Endothelial cell of umbilical vein (primary cell): ENCODE data around the gene CYP11A1. TPM values are rescaled to one million over a fixed set of nuclear protein-coding genes. Genes with fewer than 3 reads are reported as not detected.

Experiments used
- BruUV-seq: library from RNA; stranded (reverse); fragments of 400-500 nt; replicated peaks from 2 replicates; lab custom pipeline; 2021; lab: Mats Ljungman, UMichigan
- CTCF ChIA-PET: fragments of 300-600, 350-600 bp; sonication (Branson Sonifier 250); formaldehyde crosslinking; loops from one replicate; lab custom pipeline; 2021; ENCODE audit warnings: antibody characterized with exemption, inconsistent platforms; lab: Charles Lee
- POLR2A ChIA-PET: fragments of 300-600, 350-600 bp; sonication (Branson Sonifier 250); formaldehyde crosslinking; loops from one replicate; lab custom pipeline; 2021; ENCODE audit warnings: antibody characterized with exemption, inconsistent platforms; lab: Charles Lee
- DNase-seq: peaks from one replicate; pipeline ENCODE4 v3.0.0-alpha.2; 2011; ENCODE audit warnings: low read depth, low spot score
- FAIRE-seq: peaks from 2 replicates; lab custom pipeline; 2011; peaks lifted over from hg19 to GRCh38; lab: Jason Lieb, UNC
- H2AFZ ChIP-seq: 2 replicates; pipeline ENCODE4 v1.6.0; 2012; ENCODE audit warnings: low read depth, low read length, control low read depth, inconsistent platforms
- H3K27ac ChIP-seq: 2 replicates; pipeline ENCODE4 v1.5.1; 2011; ENCODE audit warnings: low read depth, mild to moderate bottlenecking, control low read depth, low read length, moderate library complexity; ENCODE audit not compliant: insufficient read depth
- H3K27me3 ChIP-seq, 2 experiments: 2 replicates each; pipeline versions ENCODE4 v1.6.0 to v1.6.1; 2011; ENCODE audit warnings: low read length in 2 of 2, mixed read lengths in 1 of 2; ENCODE audit not compliant: control insufficient read depth in 2 of 2, insufficient read depth in 2 of 2
- H3K36me3 ChIP-seq, 2 experiments: 2 replicates in 1 of 2; 3 replicates in 1 of 2; pipeline ENCODE4 v1.5.1; 2011; ENCODE audit warnings: low read length in 2 of 2, mild to moderate bottlenecking in 1 of 2, moderate library complexity in 1 of 2; ENCODE audit not compliant: control insufficient read depth in 2 of 2, insufficient read depth in 2 of 2; ENCODE audit errors: extremely low read depth in 1 of 2
- H3K4me1 ChIP-seq: 3 replicates; pipeline ENCODE4 v1.5.1; 2011; ENCODE audit warnings: mild to moderate bottlenecking, low read length; ENCODE audit not compliant: control insufficient read depth, insufficient read depth; ENCODE audit errors: extremely low read depth
- H3K4me2 ChIP-seq: 2 replicates; pipeline ENCODE4 v1.6.1; 2011; ENCODE audit warnings: low read length, control low read depth, mixed read lengths; ENCODE audit not compliant: insufficient read depth
- H3K4me3 ChIP-seq, 3 experiments: fragments of 200-600 bp in 1 of 3; sonication (generic), shearing (Covaris generic) in 1 of 3; replicated peaks in 1 of 3; 2 replicates each; pipeline ENCODE4 v1.5.1; 2011 to 2016; ENCODE audit warnings: control low read depth in 3 of 3, low read length in 3 of 3, mild to moderate bottlenecking in 2 of 3, inconsistent platforms in 1 of 3, low read depth in 1 of 3, moderate library complexity in 1 of 3; ENCODE audit not compliant: insufficient read depth in 1 of 3
- H3K79me2 ChIP-seq: 2 replicates; pipeline ENCODE4 v1.6.0; 2012; ENCODE audit warnings: low read length, inconsistent platforms; ENCODE audit not compliant: control insufficient read depth, insufficient read depth
- H3K9ac ChIP-seq: replicated peaks from 2 replicates; pipeline ENCODE3; 2011; ENCODE audit warnings: low read length, control low read depth; ENCODE audit not compliant: insufficient read depth; ENCODE audit errors: extremely low read depth
- H3K9me1 ChIP-seq: replicated peaks from 3 replicates; pipeline ENCODE4 v1.6.0; 2011; ENCODE audit warnings: mild to moderate bottlenecking, low read length; ENCODE audit not compliant: control insufficient read depth, insufficient read depth; ENCODE audit errors: extremely low read depth
- H3K9me3 ChIP-seq: replicated peaks from 2 replicates; pipeline ENCODE4 v1.5.1; 2012; ENCODE audit warnings: low read length, inconsistent platforms; ENCODE audit not compliant: control insufficient read depth, insufficient read depth
- H4K20me1 ChIP-seq: replicated peaks from 2 replicates; pipeline ENCODE3; 2011; ENCODE audit warnings: mild to moderate bottlenecking, low read length; ENCODE audit not compliant: control insufficient read depth, insufficient read depth; ENCODE audit errors: extremely low read depth
- CTCF ChIP-seq, 2 donors: IDR thresholded peaks; 1 replicate in 1 of 2; 2 replicates in 1 of 2; pipeline ENCODE4 v1.5.1; 2011; ENCODE audit warnings: low read length in 2 of 2, mild to moderate bottlenecking in 2 of 2, moderate library complexity in 2 of 2, control low read depth in 1 of 2, inconsistent platforms in 1 of 2, low read depth in 1 of 2; ENCODE audit not compliant: insufficient read depth in 1 of 2; ENCODE audit errors: extremely low read depth in 1 of 2
- EZH2 ChIP-seq: IDR thresholded peaks from 2 replicates; pipeline ENCODE4 v1.6.1; 2012; ENCODE audit warnings: borderline replicate concordance, low read depth, mild to moderate bottlenecking, moderate library complexity, low read length, inconsistent platforms; ENCODE audit not compliant: severe bottlenecking
- FOS ChIP-seq: IDR thresholded peaks from 2 replicates; pipeline ENCODE4 v1.6.1; 2011; ENCODE audit warnings: mild to moderate bottlenecking, low read length, moderate library complexity, borderline replicate concordance; ENCODE audit not compliant: insufficient read depth
- GATA2 ChIP-seq: IDR thresholded peaks from 2 replicates; pipeline ENCODE4 v1.7.0; 2011; ENCODE audit warnings: low read depth, mild to moderate bottlenecking, moderate library complexity, mixed read lengths, low read length; ENCODE audit not compliant: insufficient read length, insufficient read depth
- JUN ChIP-seq: IDR thresholded peaks from 2 replicates; pipeline ENCODE4 v1.6.1; 2011; ENCODE audit warnings: borderline replicate concordance, low read depth; ENCODE audit not compliant: insufficient read length, insufficient read depth
- MAX ChIP-seq: IDR thresholded peaks from 2 replicates; pipeline ENCODE4 v1.6.1; 2011; ENCODE audit not compliant: insufficient read depth, insufficient read length
- MYC ChIP-seq: IDR thresholded peaks from one replicate; pipeline ENCODE4 v1.6.1; 2011; ENCODE audit warnings: mild to moderate bottlenecking, low read depth, low read length
- POLR2A ChIP-seq: IDR thresholded peaks from 2 replicates; pipeline ENCODE4 v1.6.1; 2012; ENCODE audit warnings: low read depth, mild to moderate bottlenecking, control low read depth, low read length
- POLR2AphosphoS5 ChIP-seq: IDR thresholded peaks from 2 replicates; pipeline ENCODE4 v1.6.1; 2012; ENCODE audit warnings: low read depth, mild to moderate bottlenecking, control low read depth, low read length, moderate library complexity; ENCODE audit not compliant: insufficient read depth
- dilution Hi-C: fragments of 300-500 bp; cut with MboI; formaldehyde crosslinking; loops from one replicate; pipeline ENCODE4 v1.15.0; 2019; ENCODE audit warnings: low sequenced_read_pairs; ENCODE audit not compliant: extremely low pct_ligation_motif_present
- intact Hi-C: fragments of 100-400 bp; cut with micrococcal nuclease; formaldehyde crosslinking; loops from one replicate; pipeline ENCODE4 v1.10.0; 2022
- polyA plus RNA-seq, 4 experiments: library from polyadenylated mRNA; depleted of rRNA in 3 of 4; stranded (reverse) in 3 of 4; unstranded in 1 of 4; fragments of >200 nt; gene quantifications; 2 replicates each; pipeline versions ENCODE4 v1.2.1 to v1.2.3, GENCODE V29; 2011 to 2012; ENCODE audit warnings: missing spikeins in 1 of 4
- total RNA-seq: library from RNA; stranded (reverse); gene quantifications from 2 replicates; pipeline ENCODE4 v1.2.3, GENCODE V29; 2021

Gene CYP11A1
- total and polyA plus RNA-seq, 2 donors (not counting 3 experiments of a cell fraction or from before 2014, with no cell fraction given) = 0.08 TPM; not detected in 1

GRCh38 chr15:74333662-74334061 lies 33.8 kb downstream of the CYP11A1 start:
- Histone ChIP-seq H3K27ac (no peak overlapping the region), H3K4me3 (no peak overlapping the region), H3K4me1 (no peaks in the 10 kb centered on the region), H3K27me3 (no peaks in the 10 kb centered on the region), H3K36me3 (no peaks in the 10 kb centered on the region), H3K79me2 (no peaks in the 10 kb centered on the region), H2AFZ (no peak overlapping the region), H3K9me1 (no peaks in the 10 kb centered on the region), H3K9ac (no peak overlapping the region), H4K20me1 (no peaks in the 10 kb centered on the region), H3K9me3 (no peaks in the 10 kb centered on the region), H3K4me2 (no peak overlapping the region)
- intact Hi-C loops (no loop called here), dilution Hi-C loops (no loop called here)
- DNase-seq = no peak
- ChIA-PET CTCF (no interaction called here), POLR2A (no interaction called here)
- BruUV-seq = no TSS peak
- no peak for FAIRE-seq
- TF ChIP-seq MYC = no peak
- TF ChIP-seq JUN = no peak
- TF ChIP-seq EZH2 = no peak
- no peak for TF ChIP-seq POLR2AphosphoS5
- TF ChIP-seq GATA2 = no peak
- no peak for TF ChIP-seq FOS
- TF ChIP-seq CTCF (IDR thresholded peaks at IDR 0.05; ENCODE audit: extremely low read depth in 1 of 2, insufficient read depth in 1 of 2, low read depth in 1 of 2, low read length in 2 of 2) = no peak
- TF ChIP-seq POLR2A = no peak
- TF ChIP-seq MAX = no peak
